Stimulated activated CD8-positive, alpha-beta memory T cell treated with anti-CD3 and anti-CD28 coated beads, Interleukin-4, amount 100 ng/mL, for 4 hours (primary cell): Measurements from ENCODE around the gene TOX2.

ENCODE experiments used
- DNase-seq, 2 donors: peaks; one replicate each; pipeline ENCODE4 v3.0.0-alpha.2; 2020; ENCODE audit warnings: low read depth in 2 of 2, low spot score in 1 of 2

TOX2 gene

GRCh38 chr20:43955750-43956191, 41.1 kb downstream of the TOX2 start:
- DNase-seq, result no peak

GRCh38 chr20:43957392-43957791, 42.7 kb downstream of the TOX2 start:
- DNase-seq, result no peak

- DNase-seq, result no peak
Measured at GRCh38 chr20:43958626-43959025, 44.0 kb downstream of the TOX2 start.

GRCh38 chr20:43959079-43959919, 44.6 kb downstream of the TOX2 start:
- no peak for DNase-seq

- DNase-seq, result no peak
Measured at GRCh38 chr20:43959920-43960227, 45.2 kb downstream of the TOX2 start.

- no peak for DNase-seq
Measured at GRCh38 chr20:43960231-43960630, 45.6 kb downstream of the TOX2 start.

GRCh38 chr20:43961116-43961515, 46.5 kb downstream of the TOX2 start:
- no peak for DNase-seq

- DNase-seq, result no peak
Measured at GRCh38 chr20:43961541-43962471, 47.2 kb downstream of the TOX2 start.

- no peak for DNase-seq
Measured at GRCh38 chr20:43962530-43962929, 47.9 kb downstream of the TOX2 start.

GRCh38 chr20:43963233-43963632, 48.6 kb downstream of the TOX2 start:
- no peak for DNase-seq

- DNase-seq, result no peak
Measured at GRCh38 chr20:43963872-43964791, 49.5 kb downstream of the TOX2 start.

- DNase-seq, result no peak
Measured at GRCh38 chr20:43968341-43969000, 53.8 kb downstream of the TOX2 start.

- no peak for DNase-seq
Measured at GRCh38 chr20:43969028-43969447, 54.4 kb downstream of the TOX2 start.

GRCh38 chr20:43969501-43970182, 55.0 kb downstream of the TOX2 start:
- DNase-seq, result no peak

GRCh38 chr20:43971267-43971666, 56.6 kb downstream of the TOX2 start:
- no peak for DNase-seq

- no peak for DNase-seq
Measured at GRCh38 chr20:43972051-43972450, 57.4 kb downstream of the TOX2 start.

- DNase-seq, result no peak
Measured at GRCh38 chr20:43972692-43973091, 58.0 kb downstream of the TOX2 start.

- DNase-seq, result no peak
Measured at GRCh38 chr20:43973231-43973630, 58.6 kb downstream of the TOX2 start.

GRCh38 chr20:43973671-43974450, 59.2 kb downstream of the TOX2 start:
- no peak for DNase-seq
